Activated effector memory CD4-positive, alpha-beta T cell treated with Interleukin-2 at 50 U/mL for 16 hours (primary cell): ENCODE results near the gene TNFSF4.

Experiments used
- DNase-seq: peaks from one replicate; pipeline ENCODE4 v3.0.0-alpha.2; 2020

Gene TNFSF4

GRCh38 chr1:173210283-173210682, 3.2 kb upstream of the TNFSF4 start:
- no peak for DNase-seq

DNA sequence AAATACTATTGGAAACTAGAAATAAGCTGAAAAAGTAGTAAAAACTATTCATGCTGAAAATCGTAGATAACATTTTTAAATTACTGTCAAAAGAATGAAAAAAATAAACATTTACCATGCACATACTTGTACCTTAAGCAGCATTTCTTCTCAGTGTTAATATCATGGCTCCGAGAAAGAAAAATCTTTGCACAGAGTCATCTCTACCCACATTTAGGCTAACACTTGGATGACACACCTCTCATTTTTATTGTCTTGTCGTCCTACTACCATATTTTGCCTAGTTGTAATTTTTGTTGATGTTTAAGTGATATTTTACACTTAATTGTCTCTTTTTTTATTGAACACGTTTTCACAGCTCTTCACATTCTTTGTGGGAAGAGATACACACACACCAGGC, 1.7 kb upstream of the TNFSF4 start:
- no peak for DNase-seq

DNA sequence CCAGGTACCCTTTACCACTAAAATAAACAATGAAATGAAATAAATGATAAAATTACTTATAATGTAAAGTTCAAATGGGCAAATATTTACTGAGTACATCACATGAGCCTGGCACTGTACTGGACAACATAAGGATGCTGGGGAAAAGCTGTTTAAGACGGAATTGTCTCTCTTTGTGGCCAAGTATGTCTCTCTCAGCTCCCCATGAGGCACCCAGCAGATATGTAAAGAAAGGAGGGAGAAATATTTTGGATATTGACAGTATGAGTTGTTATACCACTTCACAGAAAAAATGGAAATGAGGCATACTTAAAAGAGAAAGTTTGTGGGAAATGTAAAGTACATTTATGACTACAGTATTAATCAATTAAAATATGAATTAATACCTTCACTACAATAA, 1.0 kb upstream of the TNFSF4 start:
- no peak for DNase-seq

DNA sequence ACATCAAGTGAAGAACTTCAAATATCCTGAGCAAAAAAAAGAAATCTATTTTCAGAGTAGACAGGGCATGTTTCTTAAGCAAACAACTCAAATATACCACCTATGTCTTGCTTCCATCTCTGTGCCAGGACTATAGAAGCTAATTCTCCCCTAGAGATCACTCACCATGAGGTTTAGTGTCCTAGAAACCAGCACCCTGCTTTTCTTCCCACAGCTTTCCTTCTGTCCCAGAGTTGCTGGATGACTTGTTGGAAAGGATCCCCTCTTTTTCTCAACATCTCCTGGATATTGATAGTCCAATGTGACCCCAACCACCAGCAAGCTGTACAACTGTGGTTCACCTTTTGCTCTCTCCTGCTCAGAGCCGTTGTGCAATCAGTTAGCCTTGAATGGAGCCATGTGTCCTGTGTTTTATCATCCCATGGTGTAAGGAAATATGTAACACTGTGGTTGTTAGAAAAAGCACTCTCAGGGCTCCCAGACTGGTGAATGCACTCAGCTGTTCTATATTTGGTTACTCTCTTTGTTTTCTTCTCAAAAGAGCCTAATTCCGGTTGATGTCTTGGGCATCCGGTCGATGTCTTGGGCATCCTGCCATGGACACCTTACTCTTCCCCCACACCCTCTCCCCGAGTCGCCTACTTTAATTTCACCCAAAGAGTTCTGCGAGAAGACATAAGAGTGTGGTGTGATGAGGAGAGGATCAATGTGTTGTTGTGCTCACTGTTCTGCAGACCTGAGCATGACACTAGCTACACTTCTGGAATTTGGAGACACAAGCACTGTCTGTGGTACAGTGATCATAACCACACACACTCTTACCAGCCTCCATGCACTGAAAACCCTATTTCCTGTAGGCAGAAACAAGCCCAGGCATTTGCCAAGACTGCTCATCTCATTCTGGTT, 1.7 kb downstream of the TNFSF4 start:
- DNase-seq = peak; percentile 35

DNA sequence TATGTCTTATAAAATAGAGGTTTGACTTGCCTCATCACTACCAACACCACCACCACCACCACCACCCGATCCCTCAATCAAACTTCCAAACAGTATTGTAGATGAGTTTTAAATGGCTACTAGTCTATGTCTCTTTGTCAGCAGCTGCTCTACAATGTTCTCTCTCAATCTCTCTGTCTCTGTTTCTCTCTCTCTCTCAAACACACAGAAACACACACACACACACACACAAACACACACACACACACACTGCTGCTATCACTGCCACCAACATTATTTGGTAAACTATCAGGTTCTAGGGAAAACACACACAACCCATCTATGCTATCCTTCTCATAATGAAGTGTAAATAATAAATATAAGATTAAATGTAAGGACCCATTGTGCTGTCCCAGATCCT, 2.4 kb downstream of the TNFSF4 start:
- DNase-seq = no peak

- no peak for DNase-seq
Observed at GRCh38 chr1:173202424-173203145, 4.5 kb downstream of the TNFSF4 start.

DNA sequence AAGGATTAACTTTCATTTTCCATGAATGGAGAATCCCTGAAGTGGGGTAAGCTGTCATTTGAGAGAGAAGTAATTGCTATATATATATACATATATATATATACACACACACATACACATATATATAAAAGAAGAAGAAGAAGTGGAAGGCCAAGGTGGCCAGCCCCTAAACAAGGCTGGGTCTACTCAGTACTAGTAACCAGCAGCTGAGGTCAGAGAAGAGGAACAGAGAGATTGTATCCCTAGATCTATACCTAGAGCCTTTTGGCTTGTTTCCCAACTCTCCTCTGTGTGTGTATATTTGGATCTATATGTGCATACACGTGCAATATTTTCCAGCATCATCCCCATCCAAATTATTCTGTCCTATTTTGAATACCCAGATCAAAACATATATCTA, 5.2 kb downstream of the TNFSF4 start:
- no peak for DNase-seq

- DNase-seq = no peak
Observed at GRCh38 chr1:173195596-173196088, 11.5 kb downstream of the TNFSF4 start.

- no peak for DNase-seq
Observed at GRCh38 chr1:173193639-173194038, 13.5 kb downstream of the TNFSF4 start.

DNA sequence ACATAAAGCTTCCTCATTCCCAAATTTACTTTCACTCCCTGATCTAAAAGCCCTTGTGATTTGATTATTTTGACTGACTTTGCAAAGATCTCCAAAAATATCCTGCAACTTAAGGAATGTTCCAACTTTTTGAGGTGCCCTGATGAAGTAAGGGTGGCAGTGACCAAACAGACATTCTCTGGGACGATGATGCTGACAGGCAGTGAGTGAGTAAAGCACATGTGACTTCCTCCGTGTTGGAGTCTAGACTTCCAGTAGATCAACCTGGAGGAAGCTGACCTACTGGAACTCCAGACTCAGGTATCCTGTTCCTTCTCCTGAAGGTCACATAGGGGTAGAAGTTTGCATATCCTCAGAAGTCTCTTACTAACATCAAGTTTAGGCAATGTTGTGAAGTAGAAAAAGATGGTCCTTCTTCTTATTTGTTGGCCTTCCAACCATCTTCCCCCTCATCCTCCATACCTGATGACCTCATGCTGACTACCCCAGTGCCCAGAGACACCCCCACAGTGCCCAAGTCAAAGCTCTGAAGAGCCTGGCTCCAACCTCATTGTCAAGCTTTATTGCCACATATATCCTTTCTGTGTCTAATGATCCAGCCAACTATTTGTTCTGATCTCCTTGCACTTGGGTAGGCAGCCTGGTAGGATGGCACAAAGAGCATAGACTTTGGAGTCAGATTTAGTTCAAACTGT, 16.0 kb downstream of the TNFSF4 start:
- no peak for DNase-seq

GRCh38 chr1:173190101-173190936, 16.8 kb downstream of the TNFSF4 start:
- DNase-seq = no peak

GRCh38 chr1:173187671-173188237, 19.4 kb downstream of the TNFSF4 start:
- DNase-seq = no peak

- DNase-seq = no peak
Observed at GRCh38 chr1:173181791-173182190, 25.3 kb downstream of the TNFSF4 start.

GRCh38 chr1:173176246-173176645, 30.9 kb downstream of the TNFSF4 start:
- no peak for DNase-seq

DNA sequence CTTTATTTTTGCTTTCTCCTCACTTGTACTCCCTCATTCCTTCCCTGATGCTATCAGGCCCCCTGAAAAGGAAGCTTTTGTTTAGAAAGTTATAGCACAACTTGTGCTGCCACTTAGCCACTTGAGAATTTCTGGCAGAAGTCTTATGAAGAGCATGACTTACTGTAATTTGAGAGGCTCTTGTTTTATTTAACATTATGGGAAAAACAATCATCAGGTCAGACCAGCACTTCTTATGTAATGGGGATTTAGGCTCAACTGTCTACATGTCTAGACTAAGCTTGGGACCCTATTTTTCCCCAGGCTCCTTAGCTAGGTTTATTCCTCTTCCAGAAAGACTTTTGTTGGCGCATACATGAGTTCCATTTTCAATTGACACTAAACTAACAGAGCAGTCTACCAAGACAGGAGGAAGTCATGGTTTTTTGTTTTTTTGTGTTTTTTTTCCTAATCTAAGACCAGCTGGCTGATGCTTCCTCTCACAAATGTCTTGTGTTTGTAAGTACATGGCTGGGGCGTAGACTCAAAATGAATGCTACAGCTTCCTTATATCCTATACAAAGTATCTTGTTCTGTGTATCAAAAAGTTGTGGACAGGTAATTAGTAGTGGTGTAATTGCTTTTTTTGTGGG, 31.5 kb downstream of the TNFSF4 start:
- DNase-seq = no peak

DNA sequence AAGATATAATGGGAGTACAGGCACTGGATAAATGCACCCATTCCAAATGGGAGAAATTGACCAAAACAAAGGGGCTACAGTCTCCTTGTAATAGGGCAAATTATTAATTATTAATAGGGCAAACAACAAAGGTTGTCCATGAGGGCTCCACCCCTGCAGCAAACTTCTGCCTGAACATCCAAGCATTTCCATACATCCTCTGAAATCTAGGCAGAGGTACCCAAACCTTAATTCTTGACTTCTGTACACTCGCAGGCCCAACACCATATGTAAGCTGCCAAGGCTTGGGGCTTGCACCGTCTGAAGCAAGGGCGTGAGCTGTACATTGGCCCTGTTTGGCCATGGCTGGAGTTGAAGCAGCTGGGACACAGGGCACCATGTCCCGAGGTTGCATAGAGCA, 33.7 kb downstream of the TNFSF4 start:
- DNase-seq = no peak

GRCh38 chr1:173171152-173171551, 36.0 kb downstream of the TNFSF4 start:
- no peak for DNase-seq

GRCh38 chr1:173168941-173169340, 38.2 kb downstream of the TNFSF4 start:
- DNase-seq = no peak

GRCh38 chr1:173164686-173165085, 42.4 kb downstream of the TNFSF4 start:
- no peak for DNase-seq

GRCh38 chr1:173164178-173164577, 43.0 kb downstream of the TNFSF4 start:
- no peak for DNase-seq

GRCh38 chr1:173163222-173163621, 43.9 kb downstream of the TNFSF4 start:
- DNase-seq = no peak

DNA sequence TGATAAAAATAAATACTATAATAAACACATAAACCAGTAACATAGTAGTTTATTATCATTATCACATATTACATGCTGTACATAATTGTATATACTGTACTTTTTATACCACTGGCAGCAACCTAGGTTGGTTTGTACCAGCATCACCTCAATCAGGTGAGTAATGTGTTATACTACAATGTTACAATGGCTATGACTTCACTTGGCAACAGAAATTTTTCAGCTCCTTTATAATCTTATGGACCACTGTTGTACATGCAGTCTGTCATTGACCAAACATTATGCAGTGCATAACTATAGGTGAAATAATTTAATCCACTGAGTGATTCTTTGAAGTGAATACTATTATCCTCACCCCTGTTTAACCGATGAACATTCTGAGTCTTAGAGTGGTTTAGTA, 44.5 kb downstream of the TNFSF4 start:
- no peak for DNase-seq
